Measurements from ENCODE around the gene SH3RF1.

SH3RF1 gene

DNA sequence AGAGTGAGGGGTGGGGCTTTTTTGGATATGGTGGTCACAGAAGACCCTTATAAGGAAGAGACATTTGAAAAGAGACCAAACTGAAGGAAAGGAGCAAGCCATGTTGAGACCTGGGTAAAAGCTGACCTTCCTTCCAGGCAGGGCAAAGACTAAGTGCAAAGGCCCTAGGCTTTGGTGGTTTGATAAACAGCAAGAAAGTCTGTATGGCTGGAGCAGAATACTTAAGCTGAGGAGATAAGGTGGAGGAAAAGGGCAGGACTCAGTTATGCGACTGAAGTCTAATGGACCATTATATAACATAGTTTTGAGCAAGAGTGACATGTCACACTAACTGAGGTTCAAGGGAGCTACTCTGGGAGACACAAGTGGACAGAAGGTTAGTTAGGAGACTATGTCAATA is 20.0 kb downstream of the SH3RF1 start:
- DNase-seq: peak; percentile 44

DNA sequence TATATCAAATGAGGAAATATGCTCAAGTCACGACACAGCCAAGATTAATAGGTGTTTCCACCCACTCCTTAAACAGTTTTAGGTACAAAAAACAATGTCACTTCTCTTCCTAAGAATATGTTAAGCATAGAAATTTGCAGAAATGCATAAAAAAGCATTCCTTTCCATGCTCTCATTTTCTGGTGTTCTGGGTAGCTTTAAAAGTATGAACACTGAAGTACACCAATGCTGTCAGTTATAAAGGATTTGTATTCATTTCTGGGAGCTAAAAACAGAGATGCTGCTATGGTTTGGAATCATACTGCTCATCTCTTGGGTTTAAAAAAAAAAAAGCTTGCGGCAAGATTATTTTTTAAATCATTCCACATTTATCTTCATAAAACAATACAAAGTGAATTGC is 20.8 kb downstream of the SH3RF1 start:
- no peak for DNase-seq

DNA sequence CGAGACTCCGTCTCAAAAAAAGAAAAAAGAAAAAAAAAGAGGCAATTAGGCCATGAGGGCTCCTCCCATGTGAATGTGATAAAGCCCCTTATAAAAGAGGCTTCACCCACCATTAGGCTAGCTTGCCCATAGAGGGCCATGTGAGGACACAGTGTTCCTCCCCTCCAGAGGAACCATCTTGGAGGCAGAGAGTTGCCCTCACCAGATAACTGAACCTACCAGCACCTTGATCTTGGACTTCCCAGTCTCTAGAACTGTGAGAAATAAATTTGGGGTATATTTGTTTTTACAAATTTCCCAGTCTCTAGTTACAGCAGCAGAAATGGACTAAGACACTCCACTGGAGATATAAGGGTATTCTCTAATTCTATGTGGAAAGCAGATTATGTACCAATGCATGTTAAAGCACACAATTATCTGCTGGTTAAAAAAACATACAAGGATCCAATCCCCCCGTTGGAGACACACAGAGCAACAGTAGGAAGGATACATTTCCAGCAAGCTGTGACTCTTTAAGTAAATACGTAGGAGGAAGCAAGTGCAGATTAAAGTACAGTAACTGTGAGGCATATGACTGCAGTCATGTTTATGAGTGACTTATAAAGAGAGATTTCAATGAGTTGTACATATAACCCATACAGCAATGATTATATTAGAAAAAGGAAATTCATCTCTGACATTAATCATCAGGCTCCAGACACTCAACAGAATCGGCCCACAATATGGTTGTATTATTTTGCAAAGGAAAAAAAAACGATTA is 21.4 kb downstream of the SH3RF1 start:
- no peak for DNase-seq

DNA sequence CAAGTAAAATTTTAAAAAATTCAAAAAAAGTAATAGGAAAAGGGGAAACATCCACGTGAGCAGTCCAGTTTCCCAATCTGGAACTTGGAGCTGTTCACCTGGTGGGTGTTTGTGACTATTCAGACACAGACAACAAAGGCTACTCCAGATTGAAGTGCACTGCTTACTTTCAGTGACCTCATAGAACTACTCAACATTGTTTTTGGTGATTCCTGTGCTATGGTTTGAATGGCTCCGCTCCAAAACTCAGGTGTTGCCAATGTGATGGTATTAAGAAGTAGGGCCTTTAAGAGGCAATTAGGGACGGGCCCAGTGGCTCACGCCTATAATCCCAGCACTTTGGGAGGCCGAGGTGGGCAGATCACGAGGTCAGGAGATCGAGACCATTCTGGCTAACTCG is 22.1 kb downstream of the SH3RF1 start:
- no peak for DNase-seq

DNA sequence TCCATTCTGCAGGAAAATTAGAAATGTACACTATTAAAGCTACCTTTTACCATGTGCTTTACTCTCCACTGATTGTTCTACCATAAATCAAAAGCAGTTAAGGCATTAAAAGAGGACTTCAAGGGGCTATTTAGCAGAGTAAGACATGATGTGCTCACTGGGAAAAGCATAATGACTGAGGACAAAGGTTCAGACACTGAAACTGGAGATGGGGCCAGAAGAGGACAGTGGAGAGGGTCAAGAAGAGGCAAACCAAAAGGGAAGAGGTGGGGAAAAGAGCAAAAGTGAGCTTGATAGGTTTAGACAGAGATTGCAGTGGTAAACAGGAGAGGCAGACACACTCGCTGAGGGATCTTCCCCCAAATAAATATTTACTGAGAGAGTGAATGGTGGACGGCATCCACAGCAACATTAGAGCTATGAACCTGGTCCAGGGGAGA is 23.8 kb downstream of the SH3RF1 start:
- no peak for DNase-seq

DNA sequence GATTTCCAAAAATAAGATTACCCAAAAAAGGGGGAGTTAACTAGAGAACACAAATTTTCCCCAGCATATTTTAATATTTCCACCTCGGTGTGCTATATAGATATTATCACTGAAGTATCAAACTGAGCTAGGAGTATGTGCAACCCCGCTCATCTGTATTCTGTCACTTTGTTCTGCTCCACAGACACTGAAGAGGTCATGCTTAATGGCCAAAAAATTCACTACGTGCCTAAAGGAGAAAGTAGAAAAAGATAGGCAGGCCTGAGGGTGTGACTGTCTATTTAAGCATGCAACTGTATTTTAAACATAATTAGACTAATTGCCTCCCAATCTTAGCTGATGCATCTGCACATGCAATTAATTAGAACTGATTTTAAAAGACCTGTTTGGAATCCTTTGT is 24.5 kb downstream of the SH3RF1 start:
- DNase-seq: no peak

DNA sequence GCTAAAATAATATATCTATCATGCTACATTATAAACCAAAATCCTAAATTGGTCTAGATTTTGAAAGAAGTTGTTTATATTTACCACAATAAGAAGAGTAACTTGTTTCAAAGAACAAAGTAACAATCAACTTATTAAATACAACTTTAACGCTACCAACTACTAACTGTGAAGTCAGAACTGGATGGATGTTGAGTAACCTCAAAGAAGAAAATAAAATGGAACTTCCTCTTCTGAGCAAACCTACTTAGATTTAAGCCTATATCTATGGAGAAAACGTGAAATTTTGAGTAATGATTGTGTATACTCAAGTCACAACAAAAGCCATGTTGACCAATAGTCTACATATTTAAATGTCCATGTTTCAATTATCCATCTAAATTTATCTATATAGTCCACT is 25.7 kb downstream of the SH3RF1 start:
- DNase-seq: no peak

DNA sequence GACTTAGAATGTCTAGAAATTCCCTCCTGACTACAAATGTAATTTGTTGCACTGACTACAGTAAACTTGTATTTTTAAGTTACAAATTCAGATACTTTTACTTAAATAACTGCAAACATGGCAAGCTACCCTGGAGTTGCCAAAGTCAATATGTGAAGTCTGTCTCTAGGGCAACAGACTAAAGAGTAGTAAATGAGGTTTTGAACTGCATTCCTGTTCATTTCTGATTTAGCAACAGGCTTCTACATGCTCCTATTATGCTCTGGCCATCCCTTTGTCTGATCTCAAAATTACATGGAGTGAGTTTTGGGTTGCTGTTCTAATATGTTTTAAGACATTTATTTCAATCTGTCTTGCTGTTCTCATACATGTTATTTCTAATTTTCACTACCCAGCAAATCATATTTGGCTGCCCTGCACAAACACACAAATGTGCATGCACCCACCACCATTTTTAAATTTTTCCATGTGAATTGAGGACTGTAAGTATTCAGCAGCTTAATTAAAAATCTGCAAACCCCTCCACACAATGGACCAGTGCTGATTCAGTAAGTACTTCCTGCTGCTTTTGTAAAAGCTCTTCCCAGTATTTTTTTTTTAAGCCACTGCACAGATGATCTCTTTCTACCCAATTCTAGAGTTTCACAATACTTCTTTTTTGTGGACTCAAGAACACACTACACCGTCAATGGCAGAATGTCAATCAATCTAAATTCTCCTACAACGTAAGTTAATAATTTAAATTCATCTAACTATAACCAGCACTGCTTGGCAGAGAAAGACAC is 26.7 kb downstream of the SH3RF1 start:
- no peak for DNase-seq

DNA sequence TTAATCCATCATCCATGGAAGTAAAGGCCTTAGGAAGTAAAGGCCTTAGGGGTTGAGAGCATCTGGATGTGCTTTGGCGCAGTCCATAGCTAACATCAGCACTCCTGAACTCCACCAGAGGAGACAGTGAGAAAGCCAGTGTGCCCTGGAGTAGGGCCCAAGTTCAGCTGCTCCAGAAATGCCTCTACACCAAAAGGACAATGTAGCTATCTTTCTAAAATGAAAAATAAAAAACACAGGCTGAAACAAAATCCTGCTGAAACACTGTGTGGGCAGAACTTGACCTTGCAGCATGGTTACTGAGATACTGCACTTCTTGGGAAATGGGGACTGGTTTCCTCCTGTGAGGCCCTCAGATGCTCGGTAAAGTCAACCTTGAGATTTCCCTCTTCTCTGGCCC is 29.3 kb downstream of the SH3RF1 start:
- DNase-seq: no peak

DNA sequence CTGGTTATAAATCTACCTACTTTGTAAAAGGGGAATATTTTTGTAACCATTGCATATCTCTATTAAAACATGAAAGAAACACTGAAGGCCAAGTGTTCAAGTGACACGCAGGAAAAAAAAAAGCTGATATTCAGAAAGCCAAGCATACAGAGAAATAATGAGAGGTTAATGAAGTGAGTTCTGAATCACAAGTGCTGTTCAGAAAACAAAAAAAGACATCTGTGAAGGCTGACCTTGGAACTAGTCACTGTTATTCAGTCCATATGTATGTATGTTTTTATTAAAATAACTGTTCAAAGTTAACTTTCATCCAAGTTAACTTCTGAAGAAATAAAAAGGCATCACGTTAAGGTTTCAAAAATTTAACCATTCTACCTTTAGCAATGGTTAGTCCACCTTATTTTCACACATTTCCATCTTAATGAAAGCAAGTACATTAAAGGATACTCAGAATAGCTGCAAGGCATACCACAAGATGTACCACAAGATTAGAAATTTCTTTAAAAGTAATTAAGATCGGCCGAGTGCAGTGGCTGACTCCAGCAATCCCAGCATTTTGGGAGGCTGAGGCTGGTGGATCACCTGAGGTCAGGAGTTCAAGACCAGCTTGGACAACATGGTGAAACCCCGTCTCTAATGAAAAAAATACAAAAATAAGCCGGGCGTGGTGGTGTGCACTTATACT is 31.4 kb downstream of the SH3RF1 start:
- no peak for DNase-seq

DNA sequence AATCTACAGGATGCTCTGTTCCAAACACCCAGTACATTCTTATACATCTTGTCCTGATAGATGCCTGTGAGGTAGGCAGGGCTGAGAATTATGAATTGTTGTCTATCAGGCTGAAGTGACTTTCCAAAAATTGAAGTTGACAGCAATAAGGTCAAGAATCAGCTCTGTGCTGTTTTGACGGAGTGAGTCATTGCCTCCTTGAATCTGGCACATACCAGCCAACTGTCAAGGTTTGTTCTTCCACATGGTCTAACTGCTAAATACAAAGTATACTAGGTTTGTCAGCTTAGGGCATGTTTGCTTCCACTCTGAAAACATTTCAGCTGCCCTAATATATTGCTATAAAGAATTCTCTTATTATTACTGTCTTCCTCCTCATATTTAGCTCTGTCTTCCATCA is 32.3 kb downstream of the SH3RF1 start:
- no peak for DNase-seq

DNA sequence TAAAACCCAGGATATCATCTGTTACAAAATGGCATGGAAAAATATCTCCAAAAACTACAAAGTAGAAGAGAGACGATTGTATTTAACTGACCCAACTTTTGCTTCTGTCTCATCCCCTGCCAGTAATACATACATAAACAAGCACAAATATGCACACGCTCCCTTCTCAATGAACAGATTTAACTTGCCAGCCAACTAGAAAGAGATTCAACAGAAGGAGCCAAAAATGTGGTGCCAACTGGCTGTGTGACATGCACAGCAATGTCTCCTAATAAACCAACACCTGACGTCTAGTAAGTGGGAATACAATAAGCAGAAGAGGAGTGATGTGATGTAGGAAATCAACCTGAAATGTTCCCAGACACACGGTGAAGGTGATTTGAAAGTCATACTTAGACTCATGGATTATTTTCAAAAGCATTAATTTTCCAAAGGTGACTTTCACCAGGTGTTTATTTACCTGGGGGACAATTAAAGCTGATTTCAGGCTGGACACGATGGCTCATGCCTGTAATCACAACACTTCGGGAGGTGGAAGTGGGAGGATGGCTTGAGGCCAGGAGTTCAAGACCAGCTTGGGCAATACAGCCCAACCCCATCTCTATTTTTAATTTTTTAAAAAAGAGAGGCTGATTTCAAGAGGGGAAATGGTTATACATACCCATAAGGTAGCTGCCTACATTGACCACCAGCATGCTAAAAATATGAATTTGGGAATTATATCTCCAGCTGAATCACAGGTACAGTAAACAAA is 33.7 kb downstream of the SH3RF1 start:
- no peak for DNase-seq

DNA sequence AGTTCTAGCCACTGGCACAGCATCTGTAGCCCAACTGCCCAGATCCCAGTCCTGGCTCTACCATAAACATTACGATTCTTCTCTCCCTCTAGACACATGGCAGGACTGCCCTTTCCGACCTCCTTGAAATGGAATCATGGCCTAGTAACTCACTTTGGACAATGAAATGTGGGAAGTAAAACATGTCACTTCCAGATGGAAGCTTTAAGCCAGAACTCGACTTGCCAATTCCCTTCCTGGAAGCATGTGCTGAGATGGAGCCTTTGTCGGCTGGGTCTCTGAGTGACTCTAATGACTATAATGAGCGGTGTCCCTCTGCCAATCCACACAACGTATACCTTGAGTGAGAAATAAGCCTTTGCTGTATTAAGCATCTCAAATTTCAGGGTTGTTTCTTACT is 34.7 kb downstream of the SH3RF1 start:
- no peak for DNase-seq

DNA sequence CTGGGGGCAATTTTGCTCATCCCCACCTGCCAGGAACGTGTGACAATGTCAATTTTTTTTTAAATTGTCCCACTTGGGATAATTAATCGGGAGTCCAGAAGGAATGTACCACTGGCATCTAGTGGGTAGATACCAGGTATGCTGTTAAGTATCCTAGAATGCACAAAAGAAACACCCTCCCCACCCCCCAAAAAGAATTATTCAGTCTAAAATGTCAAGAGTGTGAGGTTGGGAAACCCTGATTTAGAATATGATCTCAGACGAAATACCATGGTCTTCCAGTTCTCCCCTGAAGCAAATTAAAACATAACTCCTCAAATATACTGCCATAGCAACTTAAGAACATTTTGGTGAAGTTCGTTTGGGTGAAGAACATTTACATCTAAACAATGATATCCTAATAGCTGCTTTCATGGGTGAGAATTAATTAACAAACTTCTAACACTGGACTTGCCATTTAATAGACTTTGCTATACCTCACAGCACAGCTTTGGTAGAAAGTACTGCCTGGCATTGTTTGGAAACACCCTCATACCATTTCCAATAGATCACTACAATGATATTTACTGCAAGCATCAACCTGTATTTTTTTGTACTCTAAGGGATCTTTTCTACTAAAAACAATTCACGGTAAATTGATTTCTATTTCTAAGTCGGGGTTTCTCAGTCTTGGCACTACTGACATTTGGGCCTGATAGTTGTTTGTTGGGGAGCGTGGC is 36.5 kb downstream of the SH3RF1 start:
- no peak for DNase-seq

DNA sequence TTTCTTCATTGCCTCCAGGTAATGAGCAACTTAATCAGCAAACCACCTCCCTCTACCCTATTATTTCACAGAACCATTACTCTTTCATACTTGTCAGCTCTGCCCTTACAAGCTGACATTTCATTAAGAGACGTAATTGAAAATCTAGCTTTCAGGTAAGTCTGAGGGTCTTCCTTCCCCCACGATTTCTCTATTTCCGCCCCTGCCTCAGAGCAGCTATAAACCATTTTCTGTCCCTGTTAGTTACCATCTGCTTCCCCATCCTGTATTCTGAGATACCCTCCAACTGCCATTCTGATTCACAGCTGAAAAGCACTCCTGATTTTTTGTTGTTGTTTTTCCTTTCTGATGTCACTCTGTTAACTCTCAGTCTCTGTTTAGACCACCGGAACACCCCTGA is 37.1 kb downstream of the SH3RF1 start:
- DNase-seq: no peak

DNA sequence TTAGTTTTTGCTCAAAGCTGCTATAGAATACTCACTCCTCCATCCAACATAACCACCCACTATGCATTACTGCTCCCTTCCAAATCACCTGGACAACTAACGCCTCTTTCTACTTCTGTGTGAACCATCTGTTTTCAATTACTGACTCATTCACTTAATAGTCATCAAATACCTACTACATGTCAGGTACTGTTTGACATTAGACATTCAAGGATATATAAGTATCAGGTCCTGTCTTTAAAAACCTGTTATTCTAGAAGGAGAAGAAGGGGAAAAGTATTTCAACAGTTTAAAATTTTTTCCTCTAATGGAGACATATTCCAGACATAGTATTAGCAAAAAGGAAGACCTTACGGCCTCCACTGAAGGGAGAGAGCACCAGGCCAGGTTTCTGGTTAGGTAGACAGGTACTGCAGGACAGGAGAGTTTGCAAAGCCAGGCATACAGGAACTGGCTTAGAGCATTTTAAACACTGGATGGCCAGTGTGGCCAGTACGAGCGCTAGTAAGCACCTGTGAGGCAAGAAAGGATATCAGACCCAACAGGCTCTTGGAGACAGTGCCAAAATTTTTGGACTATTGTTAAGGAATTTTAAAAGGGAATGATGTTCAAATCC is 39.0 kb downstream of the SH3RF1 start:
- no peak for DNase-seq

DNA sequence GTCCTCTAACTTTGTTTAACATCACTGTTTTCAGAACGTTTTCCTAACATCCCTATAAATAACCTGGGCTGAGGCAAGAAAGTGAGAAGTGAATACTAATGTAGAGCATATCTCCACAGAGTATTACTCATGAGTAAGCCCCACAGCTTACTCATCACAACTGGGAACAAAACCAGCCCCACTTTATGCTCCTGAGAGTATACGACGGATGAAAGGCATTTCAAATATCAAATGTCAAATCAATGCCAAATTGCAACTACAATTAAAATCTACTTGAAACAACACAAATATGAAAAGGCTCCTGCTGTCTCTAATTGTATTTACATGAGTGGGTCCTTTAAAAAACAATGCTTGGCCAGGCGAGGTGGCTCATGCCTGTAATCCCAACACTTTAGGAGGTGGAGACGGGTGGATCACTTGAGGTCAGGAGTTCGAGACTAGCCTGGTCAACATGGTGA is 41.2 kb downstream of the SH3RF1 start:
- DNase-seq: no peak

DNA sequence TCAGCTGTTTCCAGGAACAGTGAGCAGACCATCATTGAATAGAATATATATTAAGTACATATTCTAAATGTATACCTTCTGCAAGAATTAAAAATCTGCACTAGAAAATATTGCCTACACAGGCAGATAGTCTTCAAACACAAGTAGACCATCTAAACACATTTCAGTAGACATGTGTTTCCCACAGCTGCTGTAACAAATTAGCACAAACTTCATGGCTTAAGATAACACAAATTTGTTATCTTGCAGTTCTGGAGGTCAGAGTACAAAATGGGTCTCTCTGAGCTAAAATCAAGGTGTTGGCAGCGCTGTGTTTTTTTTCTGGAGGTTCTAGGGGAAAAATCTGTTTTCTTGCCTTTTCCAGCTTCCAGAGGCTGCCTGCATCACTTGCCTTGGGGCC is 42.7 kb downstream of the SH3RF1 start:
- no peak for DNase-seq

DNA sequence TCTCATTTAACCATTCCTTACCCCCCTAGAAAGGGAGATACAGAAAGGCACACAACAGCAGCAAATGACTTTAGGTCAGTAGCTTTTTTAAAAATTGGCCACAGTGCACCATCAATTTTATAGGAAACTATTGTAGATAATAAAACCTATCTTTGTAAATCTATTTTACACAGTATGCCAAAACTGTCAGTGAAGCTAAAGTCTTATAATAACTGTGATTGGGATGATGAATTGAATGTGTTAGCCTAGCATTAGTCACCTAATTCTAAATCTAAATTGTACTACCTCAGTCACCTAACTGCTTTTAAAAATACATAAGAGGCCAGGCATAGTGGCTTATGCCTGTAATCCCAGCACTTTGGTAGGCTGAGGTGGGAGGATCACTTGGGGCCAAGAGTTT is 44.2 kb downstream of the SH3RF1 start:
- DNase-seq: no peak

DNA sequence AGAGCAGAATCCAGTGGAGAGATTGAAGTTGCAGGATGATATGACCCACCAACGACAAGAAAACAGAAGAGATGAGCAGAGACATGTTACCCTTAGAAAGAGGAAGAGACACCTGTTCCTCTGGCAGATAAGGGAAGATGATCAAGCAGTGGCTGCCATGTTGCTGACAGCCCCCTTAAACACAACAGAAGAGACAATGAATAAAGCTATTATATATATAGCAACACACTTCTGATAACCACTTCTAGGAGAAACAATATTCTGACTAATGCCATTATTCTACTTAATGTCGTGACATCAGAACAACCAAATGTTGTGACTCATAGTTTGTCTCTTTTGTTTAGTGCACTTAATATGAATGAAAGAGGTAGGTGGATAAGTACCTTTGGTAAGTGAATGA is 44.9 kb downstream of the SH3RF1 start:
- DNase-seq: no peak

DNA sequence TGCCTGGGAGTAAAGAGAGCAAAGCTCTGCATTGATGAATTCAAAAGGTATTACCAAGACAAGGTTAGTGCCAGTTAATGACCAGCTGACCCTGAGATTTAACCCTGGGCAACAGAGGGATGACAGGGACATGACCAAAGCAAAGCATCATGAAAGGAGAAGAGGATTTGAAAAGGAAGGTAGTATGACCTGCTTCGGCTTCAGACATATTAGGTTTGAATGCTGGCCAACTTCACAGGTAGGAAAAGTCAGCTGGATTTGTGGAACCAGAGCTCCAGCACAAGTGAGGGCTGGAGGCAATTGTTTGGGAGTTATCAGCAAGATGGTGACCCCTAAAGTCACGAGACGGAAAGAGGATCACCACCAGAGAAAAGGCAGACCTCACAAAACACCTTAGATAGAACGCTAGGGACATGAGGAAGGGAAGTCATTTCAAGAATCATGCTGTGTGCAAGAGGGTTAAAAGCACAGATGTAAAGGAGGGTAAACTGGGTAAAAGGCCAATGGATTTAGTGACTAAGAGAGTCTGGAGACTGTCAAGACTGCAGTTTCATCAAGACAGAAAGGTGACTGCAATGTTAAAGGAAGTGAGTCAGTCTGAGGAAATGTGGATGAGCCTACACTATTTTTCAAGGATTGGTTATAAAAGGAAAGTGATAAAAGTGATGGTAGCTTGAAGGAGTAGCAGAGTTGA is 45.6 kb downstream of the SH3RF1 start:
- no peak for DNase-seq
